ENCODE data around the gene ZMIZ2.

Gene ZMIZ2

GRCh38 chr7:44707558-44708230 lies 41.0 kb upstream of the ZMIZ2 start:
- TF ChIP-seq ZFX (IDR thresholded peaks at IDR 0.05; ENCODE audit: borderline replicate concordance) (no peak), CTCF (IDR thresholded peaks at IDR 0.05) (no peak)
- H3K27ac ChIP-seq = no peak overlapping the region

- TF ChIP-seq ZFX (IDR thresholded peaks at IDR 0.05; ENCODE audit: borderline replicate concordance) (no peak), CTCF (IDR thresholded peaks at IDR 0.05) (no peak)
- no peak overlapping the region for H3K27ac ChIP-seq
Observed at GRCh38 chr7:44709011-44709915, 39.4 kb upstream of the ZMIZ2 start.

- no peak overlapping the region for H3K27ac ChIP-seq
Observed at GRCh38 chr7:44709945-44710596, 38.6 kb upstream of the ZMIZ2 start.

GRCh38 chr7:44711528-44711927 lies 37.1 kb upstream of the ZMIZ2 start:
- 0 out of 2 replicates have a peak overlapping the region, but pooled peaks have one; percentile 20 for H3K27ac ChIP-seq
- no peak for TF ChIP-seq CTCF (IDR thresholded peaks at IDR 0.05)
- TF ChIP-seq ZFX (IDR thresholded peaks at IDR 0.05; ENCODE audit: borderline replicate concordance) = no peak

More at GRCh38 chr7:44709945-44710596, 38.6 kb upstream of the ZMIZ2 start:
- TF ChIP-seq ZFX (IDR thresholded peaks at IDR 0.05; ENCODE audit: borderline replicate concordance) (no peak), CTCF (IDR thresholded peaks at IDR 0.05) (no peak)

- no peak for TF ChIP-seq CTCF (IDR thresholded peaks at IDR 0.05)
- TF ChIP-seq ZFX (IDR thresholded peaks at IDR 0.05; ENCODE audit: borderline replicate concordance) = no peak
- H3K27ac ChIP-seq = 0 out of 2 replicates have a peak overlapping the region, but pooled peaks have one; percentile 20
Observed at GRCh38 chr7:44712012-44712411, 36.6 kb upstream of the ZMIZ2 start.

GRCh38 chr7:44713141-44713540 lies 35.5 kb upstream of the ZMIZ2 start:
- no peak for TF ChIP-seq CTCF (IDR thresholded peaks at IDR 0.05)
- no peak overlapping the region for H3K27ac ChIP-seq
